Measurements from ENCODE around the gene NHS.
"Not testable (repeated sequence)": the region's sequence is repeated elsewhere in the genome, so short reads cannot be mapped to it uniquely, and the experiment has no call there.

The NHS gene

GRCh38 chrX:17549107-17549651 is 174.2 kb downstream of the NHS start:
- no peak for DNase-seq (ENCODE audit: low spot score)

GRCh38 chrX:17550011-17550410 is 175.0 kb downstream of the NHS start:
- DNase-seq (ENCODE audit: low spot score): no peak

- no peak for DNase-seq (ENCODE audit: low spot score)
Measured at GRCh38 chrX:17552044-17552650, 177.1 kb downstream of the NHS start.

GRCh38 chrX:17553469-17553868 is 178.5 kb downstream of the NHS start:
- no peak for DNase-seq (ENCODE audit: low spot score)

GRCh38 chrX:17553961-17554482 is 179.0 kb downstream of the NHS start:
- DNase-seq (ENCODE audit: low spot score): no peak

GRCh38 chrX:17554914-17555313 is 179.9 kb downstream of the NHS start:
- DNase-seq (ENCODE audit: low spot score): no peak

GRCh38 chrX:17555846-17556245 is 180.8 kb downstream of the NHS start:
- no peak for DNase-seq (ENCODE audit: low spot score)

GRCh38 chrX:17559728-17560379 is 184.9 kb downstream of the NHS start:
- no peak for DNase-seq (ENCODE audit: low spot score)

- no peak for DNase-seq (ENCODE audit: low spot score)
Measured at GRCh38 chrX:17560385-17560784, 185.4 kb downstream of the NHS start.

GRCh38 chrX:17563076-17563475 is 188.1 kb downstream of the NHS start:
- no peak for DNase-seq (ENCODE audit: low spot score)

- no peak for DNase-seq (ENCODE audit: low spot score)
Measured at GRCh38 chrX:17563515-17563914, 188.5 kb downstream of the NHS start.

- peak; percentile 44 for DNase-seq (ENCODE audit: low spot score)
Measured at GRCh38 chrX:17564689-17565409, 189.8 kb downstream of the NHS start.

- DNase-seq (ENCODE audit: low spot score): no peak
Measured at GRCh38 chrX:17566740-17567139, 191.7 kb downstream of the NHS start.

GRCh38 chrX:17567187-17567586 is 192.2 kb downstream of the NHS start:
- peak; percentile 89 for DNase-seq (ENCODE audit: low spot score)

- DNase-seq (ENCODE audit: low spot score): no peak
Measured at GRCh38 chrX:17567821-17568220, 192.8 kb downstream of the NHS start.

GRCh38 chrX:17568804-17569203 is 193.8 kb downstream of the NHS start:
- not testable (repeated sequence) for DNase-seq (ENCODE audit: low spot score)

GRCh38 chrX:17579026-17579425 is 204.0 kb downstream of the NHS start:
- no peak for DNase-seq (ENCODE audit: low spot score)

- no peak for DNase-seq (ENCODE audit: low spot score)
Measured at GRCh38 chrX:17580539-17581152, 205.6 kb downstream of the NHS start.

GRCh38 chrX:17581641-17582040 is 206.6 kb downstream of the NHS start:
- DNase-seq (ENCODE audit: low spot score): no peak

GRCh38 chrX:17584248-17584681 is 209.3 kb downstream of the NHS start:
- no peak for DNase-seq (ENCODE audit: low spot score)

GRCh38 chrX:17585006-17585405 is 210.0 kb downstream of the NHS start:
- DNase-seq (ENCODE audit: low spot score): no peak

GRCh38 chrX:17587366-17587765 is 212.4 kb downstream of the NHS start:
- DNase-seq (ENCODE audit: low spot score): no peak

All from cerebellar cortex (tissue), 1 donor.